HepG2 (cell line): Measurements from ENCODE around the gene ARHGEF4. TPM values are rescaled to one million over a fixed set of nuclear protein-coding genes. Genes with fewer than 3 reads are reported as not detected.

Experiments
- ATF7 ChIP-seq, 2 experiments: fragments of 450-650 bp in 1 of 2; sonication (generic) in 1 of 2; formaldehyde crosslinking in 1 of 2; IDR thresholded peaks; 2 replicates each; pipeline versions ENCODE4 v1.4.0 to v1.6.1; 2016 to 2020; ENCODE audit warnings: antibody characterized with exemption in 1 of 2, mild to moderate bottlenecking in 1 of 2, missing genetic modification reagents in 1 of 2
- CEBPG ChIP-seq: IDR thresholded peaks from 2 replicates; pipeline ENCODE4 v1.6.1; 2016
- CREM ChIP-seq, 2 experiments: sonication (generic) in 1 of 2; formaldehyde crosslinking in 1 of 2; IDR thresholded peaks; 2 replicates each; pipeline versions ENCODE4 v1.4.0 to v1.6.1; 2016 to 2020; ENCODE audit warnings: antibody characterized with exemption in 1 of 2, mild to moderate bottlenecking in 1 of 2, missing genetic modification reagents in 1 of 2
- GATA4 ChIP-seq: sonication (generic); IDR thresholded peaks from 2 replicates; pipeline ENCODE4 v1.6.1; 2016; ENCODE audit warnings: antibody characterized with exemption, low read depth, borderline replicate concordance
- GATAD2A ChIP-seq: IDR thresholded peaks from 2 replicates; pipeline ENCODE4 v1.6.1; 2016
- HDAC1 ChIP-seq: sonication (generic); formaldehyde crosslinking; IDR thresholded peaks from 2 replicates; pipeline ENCODE4 v1.5.1; 2020; ENCODE audit warnings: mild to moderate bottlenecking, missing genetic modification reagents
- KDM4B ChIP-seq: sonication (generic); formaldehyde crosslinking; IDR thresholded peaks from 2 replicates; pipeline ENCODE4 v1.4.0; 2020; ENCODE audit warnings: missing genetic modification reagents
- MED1 ChIP-seq: sonication (generic); formaldehyde crosslinking; IDR thresholded peaks from 2 replicates; pipeline ENCODE4 v1.4.0; 2020; ENCODE audit warnings: missing genetic modification reagents
- NCOR1 ChIP-seq: fragments of 200-600 bp; sonication (generic); IDR thresholded peaks from 2 replicates; pipeline ENCODE4 v1.7.0; 2017; ENCODE audit warnings: antibody characterized with exemption, low read length, borderline replicate concordance
- RBFOX2 ChIP-seq: fragments of 200-400 bp; formaldehyde crosslinking; IDR thresholded peaks from 2 replicates; pipeline ENCODE4 v1.6.1; 2017; ENCODE audit warnings: low read depth, mild to moderate bottlenecking, low read length
- RNF2 ChIP-seq: fragments of 450-650 bp; conservative IDR thresholded peaks from 2 replicates; pipeline ENCODE4 v1.6.1; 2016; ENCODE audit warnings: low read depth
- SMARCC2 ChIP-seq: fragments of 450-650 bp; IDR thresholded peaks from 2 replicates; pipeline ENCODE4 v1.6.1; 2017; ENCODE audit warnings: antibody characterized with exemption, mild to moderate bottlenecking
- SNAPC2 ChIP-seq: sonication (generic); formaldehyde crosslinking; IDR thresholded peaks from 2 replicates; pipeline ENCODE4 v1.8.1; 2022; ENCODE audit warnings: mild to moderate bottlenecking, missing genetic modification reagents
- SP4 ChIP-seq: sonication (generic); formaldehyde crosslinking; IDR thresholded peaks from 2 replicates; pipeline ENCODE4 v1.8.1; 2023; ENCODE audit warnings: mild to moderate bottlenecking, missing genetic modification reagents
- SSRP1 ChIP-seq: IDR thresholded peaks from 2 replicates; pipeline ENCODE4 v1.6.1; 2016; ENCODE audit warnings: control low read depth
- YEATS4 ChIP-seq: sonication (generic); formaldehyde crosslinking; IDR thresholded peaks from 2 replicates; pipeline ENCODE4 v1.4.0; 2020; ENCODE audit warnings: missing genetic modification reagents, borderline replicate concordance
- ZBTB42 ChIP-seq: sonication (generic); formaldehyde crosslinking; IDR thresholded peaks from 2 replicates; pipeline ENCODE4 v1.5.0; 2020; ENCODE audit warnings: mild to moderate bottlenecking, missing genetic modification reagents
- ZC3H4 ChIP-seq: sonication (generic); formaldehyde crosslinking; IDR thresholded peaks from 2 replicates; pipeline ENCODE4 v1.4.0; 2020; ENCODE audit warnings: missing genetic modification reagents, borderline replicate concordance
- ZFP36 ChIP-seq: fragments of 150-350 bp; IDR thresholded peaks from 2 replicates; pipeline ENCODE4 v1.6.1; 2018; ENCODE audit warnings: borderline replicate concordance, low read length, low read depth; ENCODE audit not compliant: partially characterized antibody
- ZMAT3 ChIP-seq: sonication (generic); formaldehyde crosslinking; conservative IDR thresholded peaks from 2 replicates; pipeline ENCODE4 v1.7.0; 2021; ENCODE audit warnings: missing genetic modification reagents
- ZNF232 ChIP-seq: sonication (generic); formaldehyde crosslinking; IDR thresholded peaks from 2 replicates; pipeline ENCODE4 v1.4.0; 2020; ENCODE audit warnings: missing genetic modification reagents, borderline replicate concordance
- ZNF776 ChIP-seq: sonication (generic); formaldehyde crosslinking; IDR thresholded peaks from 2 replicates; pipeline ENCODE4 v1.4.0; 2020; ENCODE audit warnings: mild to moderate bottlenecking, missing genetic modification reagents
- polyA plus RNA-seq, 8 experiments: library from polyadenylated mRNA; depleted of rRNA in 3 of 8; stranded (reverse) in 7 of 8; unstranded in 1 of 8; fragments of >200 nt; fragmentation: Illumina TruSeq in 4 of 8; extraction: Trizol in 4 of 8; gene quantifications; 2 replicates each; pipeline versions ENCODE4 v1.2.1 to v1.2.3, GENCODE V29; 2011 to 2016; ENCODE audit warnings: low read depth in 4 of 8, missing spikeins in 1 of 8, mixed read lengths in 1 of 8; ENCODE audit not compliant: insufficient read depth in 1 of 8
- total RNA-seq, 5 experiments: library from RNA; depleted of rRNA; stranded (reverse); fragments of >200 nt; fragmentation: Illumina TruSeq; extraction: Trizol; gene quantifications; 2 replicates each; pipeline ENCODE4 v1.2.3, GENCODE V29; 2016; ENCODE audit warnings: low read depth in 1 of 5
- TF ChIP-seq, protein P1 (sequence below): sonication (generic); formaldehyde crosslinking; IDR thresholded peaks from 2 replicates; pipeline ENCODE4 v1.8.1; 2023; ENCODE audit warnings: mild to moderate bottlenecking, missing genetic modification reagents
- TF ChIP-seq, protein P2 (sequence below): sonication (generic); formaldehyde crosslinking; conservative IDR thresholded peaks from 2 replicates; pipeline ENCODE4 v1.4.0; 2020; ENCODE audit warnings: missing genetic modification reagents

Gene ARHGEF4
- total and polyA plus RNA-seq, 2 of the 13 experiments (the other 11 are each of a cell fraction or from before 2014, with no cell fraction given): 0.11 to 0.13 TPM

DNA sequence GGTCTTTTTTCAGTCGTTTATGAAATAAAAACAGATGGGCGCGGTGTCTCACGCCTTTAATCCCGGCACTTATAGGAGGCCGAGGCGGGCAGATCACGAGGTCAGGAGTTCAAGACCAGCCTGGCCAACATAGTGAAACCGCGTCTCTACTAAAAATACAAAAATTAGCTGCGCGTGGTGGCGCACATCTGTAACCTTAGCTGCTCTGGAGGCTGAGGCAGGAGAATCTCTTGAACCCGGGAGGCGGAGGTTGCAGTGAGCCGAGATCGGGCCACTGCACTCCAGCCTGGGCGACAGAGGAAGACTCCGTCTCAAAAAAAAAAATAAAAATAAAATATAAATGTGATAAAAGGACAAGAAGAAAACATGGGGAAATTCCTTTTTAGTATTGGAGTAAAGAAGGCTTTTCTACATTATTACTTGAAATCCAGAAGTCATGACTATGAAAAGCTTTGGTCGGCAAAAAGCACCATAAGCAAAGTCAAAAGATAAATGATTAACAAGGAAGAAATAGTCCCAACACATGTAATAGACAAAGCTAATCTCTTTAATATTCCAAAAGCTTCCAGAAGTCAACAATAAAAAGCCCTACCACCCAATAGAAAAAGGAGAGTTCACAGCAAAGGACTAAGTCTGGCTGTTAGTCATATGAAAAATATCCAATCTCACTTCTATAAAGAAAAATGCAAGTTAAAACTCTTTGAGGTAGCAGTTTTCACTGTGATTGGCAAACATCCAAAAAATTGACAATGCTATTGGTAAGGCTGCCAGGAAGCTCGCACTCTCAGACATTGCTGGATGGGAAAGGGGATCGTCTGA lies 258.0 kb downstream of the ARHGEF4 start (continued):
- TF ChIP-seq CEBPG: no peak
- no peak for TF ChIP-seq ATF7 (IDR thresholded peaks at IDR 0.05)
- TF ChIP-seq ATF7 (CRISPR knock-in tag; IDR thresholded peaks at IDR 0.05): no peak
- TF ChIP-seq NCOR1: peak; percentile 51; the same call in 1 of the 2 replicates
- TF ChIP-seq ZNF232 (CRISPR knock-in tag): 0 out of 2 replicates have a peak, but pooled peaks have one; percentile 15
- no peak for TF ChIP-seq SP4 (CRISPR knock-in tag)
- no peak for TF ChIP-seq MED1 (CRISPR knock-in tag)
- no peak for TF ChIP-seq YEATS4 (CRISPR knock-in tag)
- TF ChIP-seq ZNF776 (CRISPR knock-in tag): no peak
- no peak for TF ChIP-seq KDM4B (CRISPR knock-in tag)
- peak; percentile 42; the same call in 1 of the 2 replicates for TF ChIP-seq GATAD2A (CRISPR knock-in tag)
- no peak for TF ChIP-seq SNAPC2 (CRISPR knock-in tag)
- no peak for TF ChIP-seq CREM (IDR thresholded peaks at IDR 0.05)
- no peak for TF ChIP-seq CREM (CRISPR knock-in tag; IDR thresholded peaks at IDR 0.05)
- TF ChIP-seq HDAC1: no peak; the same call in 1 of the 2 replicates
- no peak for TF ChIP-seq SSRP1 (CRISPR knock-in tag)
- TF ChIP-seq ZFP36: no peak
- TF ChIP-seq ZBTB42: no peak
- no peak for TF ChIP-seq SMARCC2
- TF ChIP-seq, protein P1, sequence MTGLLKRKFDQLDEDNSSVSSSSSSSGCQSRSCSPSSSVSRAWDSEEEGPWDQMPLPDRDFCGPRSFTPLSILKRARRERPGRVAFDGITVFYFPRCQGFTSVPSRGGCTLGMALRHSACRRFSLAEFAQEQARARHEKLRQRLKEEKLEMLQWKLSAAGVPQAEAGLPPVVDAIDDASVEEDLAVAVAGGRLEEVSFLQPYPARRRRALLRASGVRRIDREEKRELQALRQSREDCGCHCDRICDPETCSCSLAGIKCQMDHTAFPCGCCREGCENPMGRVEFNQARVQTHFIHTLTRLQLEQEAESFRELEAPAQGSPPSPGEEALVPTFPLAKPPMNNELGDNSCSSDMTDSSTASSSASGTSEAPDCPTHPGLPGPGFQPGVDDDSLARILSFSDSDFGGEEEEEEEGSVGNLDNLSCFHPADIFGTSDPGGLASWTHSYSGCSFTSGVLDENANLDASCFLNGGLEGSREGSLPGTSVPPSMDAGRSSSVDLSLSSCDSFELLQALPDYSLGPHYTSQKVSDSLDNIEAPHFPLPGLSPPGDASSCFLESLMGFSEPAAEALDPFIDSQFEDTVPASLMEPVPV (CRISPR knock-in tag): no peak
- TF ChIP-seq GATA4: no peak
- no peak for TF ChIP-seq ZC3H4
- TF ChIP-seq ZMAT3: no peak
- TF ChIP-seq RBFOX2: no peak
- no peak for TF ChIP-seq RNF2
- TF ChIP-seq, protein P2, sequence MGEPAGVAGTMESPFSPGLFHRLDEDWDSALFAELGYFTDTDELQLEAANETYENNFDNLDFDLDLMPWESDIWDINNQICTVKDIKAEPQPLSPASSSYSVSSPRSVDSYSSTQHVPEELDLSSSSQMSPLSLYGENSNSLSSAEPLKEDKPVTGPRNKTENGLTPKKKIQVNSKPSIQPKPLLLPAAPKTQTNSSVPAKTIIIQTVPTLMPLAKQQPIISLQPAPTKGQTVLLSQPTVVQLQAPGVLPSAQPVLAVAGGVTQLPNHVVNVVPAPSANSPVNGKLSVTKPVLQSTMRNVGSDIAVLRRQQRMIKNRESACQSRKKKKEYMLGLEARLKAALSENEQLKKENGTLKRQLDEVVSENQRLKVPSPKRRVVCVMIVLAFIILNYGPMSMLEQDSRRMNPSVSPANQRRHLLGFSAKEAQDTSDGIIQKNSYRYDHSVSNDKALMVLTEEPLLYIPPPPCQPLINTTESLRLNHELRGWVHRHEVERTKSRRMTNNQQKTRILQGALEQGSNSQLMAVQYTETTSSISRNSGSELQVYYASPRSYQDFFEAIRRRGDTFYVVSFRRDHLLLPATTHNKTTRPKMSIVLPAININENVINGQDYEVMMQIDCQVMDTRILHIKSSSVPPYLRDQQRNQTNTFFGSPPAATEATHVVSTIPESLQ (CRISPR knock-in tag): no peak
